Cortex of kidney (tissue), 1 donor: ENCODE measurements around the gene HEPHL1.
"Not testable (repeated sequence)": the region's sequence is repeated elsewhere in the genome, so short reads cannot be mapped to it uniquely, and the experiment has no call there.

Experiments
- DNase-seq: peaks from one replicate; lab custom pipeline; 2025; lab: John Stamatoyannopoulos, UW

The HEPHL1 gene, protein sequence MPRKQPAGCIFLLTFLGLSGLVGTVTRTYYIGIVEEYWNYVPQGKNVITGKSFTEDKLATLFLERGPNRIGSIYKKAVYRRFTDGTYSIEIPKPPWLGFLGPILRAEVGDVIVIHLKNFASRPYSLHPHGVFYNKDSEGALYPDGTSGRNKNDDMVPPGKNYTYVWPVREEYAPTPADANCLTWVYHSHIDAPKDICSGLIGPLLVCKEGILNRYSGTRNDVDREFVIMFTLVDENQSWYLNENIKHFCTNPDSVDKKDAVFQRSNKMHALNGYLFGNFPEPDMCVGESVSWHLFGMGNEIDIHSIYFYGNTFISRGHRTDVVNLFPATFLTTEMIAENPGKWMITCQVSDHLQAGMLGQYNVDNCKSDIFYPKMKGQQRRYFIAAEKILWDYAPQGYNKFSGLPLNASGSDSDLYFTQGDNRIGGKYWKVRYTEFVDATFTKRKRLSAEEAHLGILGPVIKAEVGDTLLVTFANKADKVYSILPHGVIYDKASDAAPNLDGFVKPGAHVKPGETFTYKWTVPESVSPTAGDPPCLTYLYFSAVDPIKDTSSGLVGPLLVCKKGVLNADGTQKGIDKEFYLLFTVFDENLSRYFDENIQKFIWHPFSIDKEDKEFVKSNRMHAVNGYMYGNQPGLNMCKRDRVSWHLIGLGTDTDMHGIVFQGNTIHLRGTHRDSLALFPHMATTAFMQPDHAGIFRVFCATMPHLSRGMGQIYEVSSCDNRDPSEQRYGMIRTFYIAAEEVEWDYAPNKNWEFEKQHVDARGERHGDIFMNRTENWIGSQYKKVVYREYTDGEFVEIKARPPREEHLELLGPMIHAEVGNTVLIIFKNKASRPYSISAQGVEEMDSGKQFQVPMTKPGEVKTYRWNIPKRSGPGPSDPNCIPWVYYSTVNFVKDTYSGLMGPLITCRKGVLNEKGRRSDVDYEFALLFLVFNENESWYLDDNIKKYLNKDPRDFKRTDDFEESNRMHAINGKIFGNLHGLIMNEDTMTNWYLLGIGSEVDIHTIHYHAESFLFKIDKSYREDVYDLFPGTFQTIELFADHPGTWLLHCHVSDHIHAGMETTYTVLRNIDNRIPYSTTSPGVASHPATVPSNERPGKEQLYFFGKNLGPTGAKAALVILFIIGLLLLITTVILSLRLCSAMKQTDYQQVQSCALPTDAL

GRCh38 chr11:94020777-94021481 lies at the start of gene HEPHL1:
Gene HEPHL1, plus strand, starts transcription at chr11:94021354. Its CDS starts 15 bp downstream, at chr11:94021369.
- no peak for DNase-seq

- DNase-seq = no peak
These were observed 48.4 kb upstream of the HEPHL1 start for GRCh38 chr11:93972790-93973189.

DNA sequence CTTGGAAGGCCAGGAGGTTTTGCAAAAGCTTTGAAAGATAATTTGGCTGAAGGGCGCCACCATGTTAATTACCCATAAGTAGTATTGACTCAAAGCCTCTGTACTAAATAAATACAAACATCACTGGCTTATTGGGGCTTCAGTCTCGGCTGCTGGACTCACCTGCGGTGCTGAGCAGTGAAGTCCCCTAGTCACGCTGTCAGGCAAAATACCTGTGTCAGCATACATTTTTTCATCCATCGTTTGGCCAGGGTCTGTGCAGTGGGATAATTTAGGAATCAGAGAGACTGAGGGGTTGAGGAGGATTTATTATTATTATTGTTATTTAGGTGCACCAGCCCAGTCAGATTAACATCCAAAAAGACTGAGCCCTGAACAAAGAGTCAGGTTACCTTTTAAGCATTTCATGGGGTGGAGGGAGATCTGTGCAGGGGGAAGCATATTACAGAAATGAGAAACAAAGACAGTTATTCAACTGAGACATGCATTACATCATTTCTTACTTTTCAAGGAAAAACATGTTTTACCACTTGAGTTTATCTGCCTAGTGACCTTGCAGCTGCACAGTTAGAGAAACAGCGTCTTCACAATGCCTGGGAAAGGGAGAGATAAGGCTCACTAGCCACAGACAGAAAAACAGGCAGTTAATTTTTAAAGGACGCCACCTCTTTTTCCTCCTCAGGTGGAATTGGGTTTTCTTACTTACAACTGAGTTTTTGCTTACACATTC lies 47.7 kb upstream of the HEPHL1 start:
- DNase-seq = not testable (repeated sequence)

DNA sequence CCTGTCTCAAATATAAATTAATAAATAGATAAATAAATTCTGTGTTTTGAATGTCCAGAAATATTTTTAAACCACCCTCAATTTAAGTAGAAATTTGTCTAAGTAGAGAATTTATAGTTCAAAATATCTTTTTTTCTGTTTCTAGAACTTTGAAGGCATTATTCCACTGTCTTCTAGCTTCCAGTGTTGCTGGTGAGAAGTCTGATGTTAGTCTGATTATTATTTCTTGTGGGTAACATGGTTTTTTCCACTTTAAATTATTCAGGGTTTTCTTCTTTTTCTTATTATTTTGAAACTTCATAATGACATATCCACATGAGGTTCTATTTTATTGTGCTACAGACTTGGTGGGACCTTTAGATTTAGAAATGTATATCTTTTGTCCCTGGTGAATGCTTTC lies 46.4 kb upstream of the HEPHL1 start:
- DNase-seq = no peak

DNA sequence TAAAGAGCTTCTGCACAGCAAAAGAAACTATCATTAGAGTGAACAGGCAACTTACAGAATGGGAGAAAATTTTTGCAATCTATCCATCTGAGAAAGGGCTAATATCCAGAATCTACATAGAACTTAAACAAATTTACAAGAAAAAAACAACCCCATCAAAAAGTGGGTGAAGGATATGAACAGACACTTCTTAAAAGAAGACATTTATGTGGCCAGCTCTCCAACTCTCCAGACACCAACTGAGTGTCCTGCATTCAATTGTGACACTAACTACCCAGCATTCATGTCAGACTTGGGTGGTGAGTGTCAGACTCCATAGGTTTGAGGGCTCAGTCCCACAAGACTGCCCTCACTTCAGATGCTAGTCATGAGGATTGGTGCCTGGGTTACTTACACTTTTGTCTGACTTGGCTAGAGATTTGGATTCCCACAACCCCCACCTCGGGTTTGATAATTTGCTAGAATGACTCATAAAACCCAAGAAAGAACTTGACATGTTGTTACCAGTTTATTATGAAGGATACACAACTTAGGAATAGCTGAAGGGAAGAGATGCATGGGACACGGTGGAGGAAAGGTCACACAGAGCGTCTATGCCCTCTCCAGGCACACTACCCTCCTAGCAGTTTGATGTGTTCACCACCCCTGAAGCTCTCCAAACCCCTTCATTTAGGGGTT lies 44.4 kb upstream of the HEPHL1 start:
- DNase-seq = not testable (repeated sequence)

- DNase-seq = no peak
These were observed 37.5 kb upstream of the HEPHL1 start for GRCh38 chr11:93983542-93984195.

GRCh38 chr11:93984196-93984567 lies 37.0 kb upstream of the HEPHL1 start:
- no peak for DNase-seq

DNA sequence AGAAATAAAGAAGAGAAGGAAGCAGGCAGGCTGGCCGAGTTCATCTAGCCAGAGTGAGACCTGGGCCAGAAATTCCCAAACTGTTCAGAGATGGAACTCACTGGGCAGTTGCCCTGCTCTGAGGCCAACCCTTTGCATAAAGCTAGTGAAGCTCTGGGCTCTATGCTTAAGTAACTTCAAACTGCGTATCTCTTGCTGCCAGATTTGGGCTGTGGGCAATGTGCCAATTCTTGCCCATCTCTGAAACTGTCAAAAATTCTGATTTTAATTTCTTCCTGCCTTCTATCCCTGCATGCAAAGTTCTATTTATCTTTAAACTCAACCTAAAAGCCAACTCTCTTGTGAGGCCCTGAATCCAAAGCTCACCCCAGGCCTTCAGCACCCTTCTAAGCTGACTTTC lies 36.2 kb upstream of the HEPHL1 start:
- no peak for DNase-seq

GRCh38 chr11:93986716-93987115 lies 34.4 kb upstream of the HEPHL1 start:
- no peak for DNase-seq

DNA sequence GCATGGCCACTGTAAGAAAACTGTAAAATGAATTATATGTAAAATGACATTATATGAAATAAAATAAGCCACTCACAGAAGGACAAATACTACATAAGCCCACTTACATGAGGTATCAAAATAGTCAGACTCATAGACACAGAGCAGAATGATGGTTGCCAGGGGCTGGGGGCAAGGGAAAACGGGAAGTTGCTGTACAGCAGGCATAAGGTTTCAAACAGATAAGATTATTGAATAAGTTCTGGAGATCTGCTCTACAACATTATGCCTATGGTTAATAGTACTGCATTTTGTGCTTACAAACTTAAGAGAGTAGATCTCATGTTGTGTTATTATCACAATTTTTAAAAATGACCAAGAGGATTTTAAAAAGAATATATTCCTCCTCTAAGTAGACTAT lies 32.7 kb upstream of the HEPHL1 start:
- DNase-seq = no peak

GRCh38 chr11:93988912-93989311 lies 32.2 kb upstream of the HEPHL1 start:
- DNase-seq = no peak

- DNase-seq = no peak
These were observed 27.4 kb upstream of the HEPHL1 start for GRCh38 chr11:93993747-93994146.

GRCh38 chr11:93997741-93998140 lies 23.4 kb upstream of the HEPHL1 start:
- no peak for DNase-seq

DNA sequence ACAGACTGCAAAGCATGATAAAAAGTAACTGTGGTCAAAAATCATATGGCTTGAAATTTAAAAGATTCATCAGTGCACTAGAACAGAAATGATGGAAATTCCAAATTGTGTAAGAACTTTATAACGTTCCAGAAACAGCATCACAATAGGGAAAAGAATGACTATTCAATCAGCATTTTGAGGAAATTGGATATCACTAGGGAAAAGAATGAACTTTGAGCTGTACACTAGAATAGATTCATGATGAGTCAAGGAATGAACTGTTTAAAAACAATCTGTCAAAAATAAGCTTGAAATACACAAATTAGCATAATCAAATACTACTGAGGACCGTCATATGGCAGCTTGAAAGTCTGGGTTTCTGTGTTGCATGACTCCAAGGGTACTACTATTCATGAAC lies 20.5 kb upstream of the HEPHL1 start:
- no peak for DNase-seq

DNA sequence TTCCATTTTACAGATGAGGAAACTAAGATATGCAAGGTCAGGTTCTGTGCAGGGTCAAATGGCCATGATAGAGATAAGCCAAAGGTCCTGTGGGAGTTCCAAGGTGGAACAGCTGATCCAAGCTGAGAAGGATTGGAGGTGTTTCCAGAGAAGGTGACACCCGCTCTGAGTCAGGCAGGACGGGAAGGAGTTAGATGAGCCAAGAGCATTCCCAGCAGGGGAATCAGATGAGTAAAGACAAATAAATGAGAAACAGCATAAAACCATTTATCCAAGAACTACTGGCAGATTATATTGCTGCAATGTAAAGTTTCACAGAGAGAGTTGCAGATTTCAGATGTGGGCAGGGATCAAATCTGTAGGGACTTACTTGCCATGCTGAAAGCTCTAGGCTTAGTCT lies 18.9 kb upstream of the HEPHL1 start:
- no peak for DNase-seq

DNA sequence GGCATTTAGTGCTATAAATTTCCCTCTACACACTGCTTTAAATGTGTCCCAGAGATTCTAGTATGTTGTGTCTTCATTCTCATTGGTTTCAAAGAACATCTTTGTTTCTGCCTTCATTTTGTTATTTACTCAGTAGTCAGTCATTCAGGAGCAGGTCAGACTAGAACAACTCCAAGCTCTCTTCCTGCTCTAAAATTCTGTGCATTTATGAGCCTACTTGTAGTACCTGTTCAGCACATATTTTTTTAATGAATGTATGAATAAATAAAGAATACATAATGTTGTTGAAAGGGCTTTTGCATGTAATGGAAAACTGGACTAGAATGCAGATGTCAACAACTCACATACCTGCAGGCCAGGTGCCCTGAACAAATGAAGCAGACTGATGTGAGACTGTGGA lies 13.7 kb upstream of the HEPHL1 start:
- no peak for DNase-seq

GRCh38 chr11:94007906-94008305 lies 13.2 kb upstream of the HEPHL1 start:
- no peak for DNase-seq

GRCh38 chr11:94010136-94010535 lies 11.0 kb upstream of the HEPHL1 start:
- DNase-seq = no peak

DNA sequence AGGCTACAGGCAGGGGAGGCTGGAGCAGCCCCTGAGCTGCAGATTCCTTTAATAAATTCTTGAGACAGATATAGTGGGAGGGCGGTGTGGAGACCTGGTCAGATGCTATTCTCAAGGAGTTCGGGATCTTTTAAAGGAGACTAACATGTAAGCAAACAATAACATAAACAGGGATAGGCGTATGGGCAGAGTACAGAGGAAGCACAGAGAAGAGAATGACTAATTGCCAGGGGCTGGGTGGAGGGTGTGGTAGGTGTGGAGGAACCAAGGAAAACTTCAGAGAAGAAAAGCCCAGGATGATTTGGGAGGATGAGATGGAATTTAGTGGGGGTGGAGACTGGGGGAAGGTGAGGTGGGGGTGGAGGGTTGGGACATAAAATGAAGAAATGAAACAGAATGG lies 9.7 kb upstream of the HEPHL1 start:
- DNase-seq = no peak

DNA sequence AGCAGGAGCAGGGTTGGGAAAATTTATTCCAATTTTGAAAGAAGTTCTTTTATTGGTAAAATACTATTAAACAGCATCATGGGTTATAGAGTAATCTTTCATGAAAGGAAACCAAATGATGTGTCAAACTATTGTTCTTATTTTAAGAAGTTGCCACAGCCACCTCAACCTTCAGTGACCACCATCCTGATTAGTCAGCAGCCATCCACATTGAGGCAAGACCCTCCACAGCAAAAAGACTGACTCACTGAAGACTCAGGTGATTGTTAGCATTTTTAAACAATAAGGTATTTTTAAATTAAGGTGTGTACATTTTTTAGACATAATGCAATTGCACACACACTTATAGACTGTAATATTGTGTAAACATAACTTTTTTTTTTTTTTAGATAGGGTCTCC lies 3.7 kb upstream of the HEPHL1 start:
- no peak for DNase-seq
